ENCODE measurements around the gene HOXB6.

HOXB6 gene

GRCh38 chr17:48561884-48562810, 42.6 kb downstream of the HOXB6 start (continued):
- TF ChIP-seq, protein P1, sequence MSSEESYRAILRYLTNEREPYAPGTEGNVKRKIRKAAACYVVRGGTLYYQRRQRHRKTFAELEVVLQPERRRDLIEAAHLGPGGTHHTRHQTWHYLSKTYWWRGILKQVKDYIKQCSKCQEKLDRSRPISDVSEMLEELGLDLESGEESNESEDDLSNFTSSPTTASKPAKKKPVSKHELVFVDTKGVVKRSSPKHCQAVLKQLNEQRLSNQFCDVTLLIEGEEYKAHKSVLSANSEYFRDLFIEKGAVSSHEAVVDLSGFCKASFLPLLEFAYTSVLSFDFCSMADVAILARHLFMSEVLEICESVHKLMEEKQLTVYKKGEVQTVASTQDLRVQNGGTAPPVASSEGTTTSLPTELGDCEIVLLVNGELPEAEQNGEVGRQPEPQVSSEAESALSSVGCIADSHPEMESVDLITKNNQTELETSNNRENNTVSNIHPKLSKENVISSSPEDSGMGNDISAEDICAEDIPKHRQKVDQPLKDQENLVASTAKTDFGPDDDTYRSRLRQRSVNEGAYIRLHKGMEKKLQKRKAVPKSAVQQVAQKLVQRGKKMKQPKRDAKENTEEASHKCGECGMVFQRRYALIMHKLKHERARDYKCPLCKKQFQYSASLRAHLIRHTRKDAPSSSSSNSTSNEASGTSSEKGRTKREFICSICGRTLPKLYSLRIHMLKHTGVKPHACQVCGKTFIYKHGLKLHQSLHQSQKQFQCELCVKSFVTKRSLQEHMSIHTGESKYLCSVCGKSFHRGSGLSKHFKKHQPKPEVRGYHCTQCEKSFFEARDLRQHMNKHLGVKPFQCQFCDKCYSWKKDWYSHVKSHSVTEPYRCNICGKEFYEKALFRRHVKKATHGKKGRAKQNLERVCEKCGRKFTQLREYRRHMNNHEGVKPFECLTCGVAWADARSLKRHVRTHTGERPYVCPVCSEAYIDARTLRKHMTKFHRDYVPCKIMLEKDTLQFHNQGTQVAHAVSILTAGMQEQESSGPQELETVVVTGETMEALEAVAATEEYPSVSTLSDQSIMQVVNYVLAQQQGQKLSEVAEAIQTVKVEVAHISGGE (tag by site-specific recombination; conservative IDR thresholded peaks at IDR 0.05; ENCODE audit: low read depth): no peak
- TF ChIP-seq ZNF707 (tag by site-specific recombination; IDR thresholded peaks at IDR 0.05): no peak
- TF ChIP-seq ZNF654 (tag by site-specific recombination; IDR thresholded peaks at IDR 0.05; ENCODE audit: low read depth): no peak
- TF ChIP-seq RBAK (tag by site-specific recombination; IDR thresholded peaks at IDR 0.05): no peak
- TF ChIP-seq KLF10 (tag by site-specific recombination; IDR thresholded peaks at IDR 0.05): peak; percentile 78
- no peak for TF ChIP-seq ZNF10 (tag by site-specific recombination; IDR thresholded peaks at IDR 0.05)
- peak; percentile 54 for TF ChIP-seq ZSCAN4 (tag by site-specific recombination; IDR thresholded peaks at IDR 0.05)
- TF ChIP-seq ZNF423 (tag by site-specific recombination; IDR thresholded peaks at IDR 0.05): peak; percentile 32; the same call in 1 of the 2 replicates
- TF ChIP-seq ZFP3 (tag by site-specific recombination; IDR thresholded peaks at IDR 0.05; ENCODE audit: low read depth): no peak
- 0 out of 2 replicates have a peak, but pooled peaks have one; percentile 60 for TF ChIP-seq ZNF488 (tag by site-specific recombination; IDR thresholded peaks at IDR 0.05)
- TF ChIP-seq ZNF571 (tag by site-specific recombination; IDR thresholded peaks at IDR 0.05): no peak
- TF ChIP-seq ZNF558 (tag by site-specific recombination; IDR thresholded peaks at IDR 0.05): 0 out of 2 replicates have a peak, but pooled peaks have one; percentile 47
- no peak for TF ChIP-seq ZNF549 (tag by site-specific recombination; IDR thresholded peaks at IDR 0.05)
- TF ChIP-seq ZNF19 (tag by site-specific recombination; IDR thresholded peaks at IDR 0.05; ENCODE audit: low read depth): no peak
- no peak for TF ChIP-seq ZBTB7A (tag by site-specific recombination; IDR thresholded peaks at IDR 0.05; ENCODE audit: low read depth)
- TF ChIP-seq, protein P2, sequence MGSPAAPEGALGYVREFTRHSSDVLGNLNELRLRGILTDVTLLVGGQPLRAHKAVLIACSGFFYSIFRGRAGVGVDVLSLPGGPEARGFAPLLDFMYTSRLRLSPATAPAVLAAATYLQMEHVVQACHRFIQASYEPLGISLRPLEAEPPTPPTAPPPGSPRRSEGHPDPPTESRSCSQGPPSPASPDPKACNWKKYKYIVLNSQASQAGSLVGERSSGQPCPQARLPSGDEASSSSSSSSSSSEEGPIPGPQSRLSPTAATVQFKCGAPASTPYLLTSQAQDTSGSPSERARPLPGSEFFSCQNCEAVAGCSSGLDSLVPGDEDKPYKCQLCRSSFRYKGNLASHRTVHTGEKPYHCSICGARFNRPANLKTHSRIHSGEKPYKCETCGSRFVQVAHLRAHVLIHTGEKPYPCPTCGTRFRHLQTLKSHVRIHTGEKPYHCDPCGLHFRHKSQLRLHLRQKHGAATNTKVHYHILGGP (tag by site-specific recombination; IDR thresholded peaks at IDR 0.05): peak; percentile 88
- no peak for TF ChIP-seq TCF7L2 (IDR thresholded peaks at IDR 0.05; ENCODE audit: borderline replicate concordance, low read depth, low read length)
- TF ChIP-seq, protein P3, sequence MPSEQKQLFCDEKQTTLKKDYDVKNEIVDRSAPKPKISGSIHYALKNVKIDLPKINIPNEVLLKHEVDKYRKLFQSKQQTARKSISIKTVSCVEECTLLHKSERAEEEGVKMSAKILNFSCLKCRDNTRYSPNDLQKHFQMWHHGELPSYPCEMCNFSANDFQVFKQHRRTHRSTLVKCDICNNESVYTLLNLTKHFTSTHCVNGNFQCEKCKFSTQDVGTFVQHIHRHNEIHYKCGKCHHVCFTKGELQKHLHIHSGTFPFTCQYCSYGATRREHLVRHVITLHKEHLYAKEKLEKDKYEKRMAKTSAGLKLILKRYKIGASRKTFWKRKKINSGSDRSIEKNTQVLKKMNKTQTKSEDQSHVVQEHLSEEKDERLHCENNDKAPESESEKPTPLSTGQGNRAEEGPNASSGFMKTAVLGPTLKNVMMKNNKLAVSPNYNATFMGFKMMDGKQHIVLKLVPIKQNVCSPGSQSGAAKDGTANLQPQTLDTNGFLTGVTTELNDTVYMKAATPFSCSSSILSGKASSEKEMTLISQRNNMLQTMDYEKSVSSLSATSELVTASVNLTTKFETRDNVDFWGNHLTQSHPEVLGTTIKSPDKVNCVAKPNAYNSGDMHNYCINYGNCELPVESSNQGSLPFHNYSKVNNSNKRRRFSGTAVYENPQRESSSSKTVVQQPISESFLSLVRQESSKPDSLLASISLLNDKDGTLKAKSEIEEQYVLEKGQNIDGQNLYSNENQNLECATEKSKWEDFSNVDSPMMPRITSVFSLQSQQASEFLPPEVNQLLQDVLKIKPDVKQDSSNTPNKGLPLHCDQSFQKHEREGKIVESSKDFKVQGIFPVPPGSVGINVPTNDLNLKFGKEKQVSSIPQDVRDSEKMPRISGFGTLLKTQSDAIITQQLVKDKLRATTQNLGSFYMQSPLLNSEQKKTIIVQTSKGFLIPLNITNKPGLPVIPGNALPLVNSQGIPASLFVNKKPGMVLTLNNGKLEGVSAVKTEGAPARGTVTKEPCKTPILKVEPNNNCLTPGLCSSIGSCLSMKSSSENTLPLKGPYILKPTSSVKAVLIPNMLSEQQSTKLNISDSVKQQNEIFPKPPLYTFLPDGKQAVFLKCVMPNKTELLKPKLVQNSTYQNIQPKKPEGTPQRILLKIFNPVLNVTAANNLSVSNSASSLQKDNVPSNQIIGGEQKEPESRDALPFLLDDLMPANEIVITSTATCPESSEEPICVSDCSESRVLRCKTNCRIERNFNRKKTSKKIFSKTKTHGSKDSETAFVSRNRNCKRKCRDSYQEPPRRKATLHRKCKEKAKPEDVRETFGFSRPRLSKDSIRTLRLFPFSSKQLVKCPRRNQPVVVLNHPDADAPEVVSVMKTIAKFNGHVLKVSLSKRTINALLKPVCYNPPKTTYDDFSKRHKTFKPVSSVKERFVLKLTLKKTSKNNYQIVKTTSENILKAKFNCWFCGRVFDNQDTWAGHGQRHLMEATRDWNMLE (tag by site-specific recombination; conservative IDR thresholded peaks at IDR 0.05; ENCODE audit: low read depth): 0 out of 2 replicates have a peak, but pooled peaks have one; percentile 27
- TF ChIP-seq ZNF391 (tag by site-specific recombination; IDR thresholded peaks at IDR 0.05; ENCODE audit: borderline replicate concordance, low read depth): no peak; the same call in 1 of the 2 replicates
- TF ChIP-seq ZNF274 (IDR thresholded peaks at IDR 0.05; ENCODE audit: low read length): no peak
- no peak for TF ChIP-seq ZNF274 (tag by site-specific recombination; IDR thresholded peaks at IDR 0.05; ENCODE audit: borderline replicate concordance)
- TF ChIP-seq ZNF560 (tag by site-specific recombination; IDR thresholded peaks at IDR 0.05; ENCODE audit: borderline replicate concordance): no peak
- TF ChIP-seq ZNF837 (tag by site-specific recombination; IDR thresholded peaks at IDR 0.05): no peak
- TF ChIP-seq REPIN1 (tag by site-specific recombination; IDR thresholded peaks at IDR 0.05; ENCODE audit: low read depth): no peak
- TF ChIP-seq ZFP37 (tag by site-specific recombination; IDR thresholded peaks at IDR 0.05): no peak
